Measurements from ENCODE around the gene TIGD3. TPM values are rescaled to one million over a fixed set of nuclear protein-coding genes. Genes with fewer than 3 reads are reported as not detected.

TIGD3 gene
- total and polyA plus RNA-seq, 7 experiments from 2014 or later, result 0.39 to 2.0 (median 1.1) TPM

DNA sequence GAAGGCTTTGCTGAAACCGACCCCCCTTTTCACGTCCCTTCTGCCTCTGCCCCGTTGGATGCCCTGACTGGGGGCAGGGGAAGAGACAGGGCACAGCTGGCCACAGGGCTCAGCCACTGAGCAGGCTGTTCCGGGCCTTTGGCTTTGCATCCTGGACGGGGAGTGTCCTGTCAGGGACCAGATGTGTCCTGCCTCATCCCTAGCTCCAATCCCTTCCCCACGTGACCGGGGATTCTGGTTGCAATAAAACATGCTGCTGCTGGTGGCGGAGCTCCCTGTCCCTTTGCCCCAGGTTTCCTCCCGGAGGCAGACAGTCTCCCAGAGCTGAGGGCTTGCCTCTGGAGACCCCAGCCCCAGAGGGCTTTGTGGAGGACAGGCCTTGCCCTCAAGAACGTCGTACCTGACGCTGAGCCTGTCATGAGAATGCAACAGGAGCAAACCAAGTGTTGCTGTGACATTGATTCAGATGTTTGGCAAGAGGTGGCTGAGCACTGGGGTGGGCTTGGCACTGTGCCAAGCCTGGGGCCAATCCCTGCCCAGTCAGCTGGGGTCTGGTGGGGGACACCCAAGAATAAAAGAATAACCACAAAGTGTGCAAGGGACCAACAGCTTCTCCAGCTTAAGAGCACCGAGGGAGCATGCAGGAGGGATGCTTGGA is 32.6 kb upstream of the TIGD3 start:
- no peaks in the 10 kb centered on the region for H3K27me3 ChIP-seq (ENCODE audit: control insufficient read depth in 2 of 2, insufficient read depth in 2 of 2, low read length in 2 of 2)
- no peak overlapping the region for H3K27ac ChIP-seq (ENCODE audit: low read depth, low read length)
- H3K9me3 ChIP-seq (ENCODE audit: control insufficient read depth in 2 of 3, low read length in 3 of 3), result no peaks in the 10 kb centered on the region
- Mint-ChIP-seq H3K36me3 (no peaks in the 10 kb centered on the region), H3K4me1 (no peaks in the 10 kb centered on the region), H3K4me3 (no peak overlapping the region), H3K27me3 (peaks cover 0 to 5% (median 2%) of the 10 kb centered on the region in 5 donors), H3K9me3 (no peaks in the 10 kb centered on the region), H3K27ac (peak overlapping the region in 1 of 9 donors; percentile 12)
- intact Hi-C loops (cut with micrococcal nuclease), result no loop called here
- DNase-seq (no peak), ATAC-seq (no peak)
- POLR2A ChIA-PET, result interaction anchor here (0.9 kb wide), 1 partner anchor 11 kb away, joined by 3 read pairs; the partner anchor contains the start of gene DPF2
- CTCF ChIA-PET, result interaction anchor here (0.9 kb wide), 1 partner anchor 9 kb away, joined by 6 read pairs; no protein-coding TSS in a partner anchor
- no peak overlapping the region for H3K4me3 ChIP-seq (ENCODE audit: low read length)
- no peaks in the 10 kb centered on the region for H3K36me3 ChIP-seq (ENCODE audit: control insufficient read depth in 2 of 3, insufficient read depth in 3 of 3, low read length in 3 of 3)
- no peaks in the 10 kb centered on the region for H3K4me1 ChIP-seq (ENCODE audit: control insufficient read depth in 2 of 2, insufficient read depth in 2 of 2, low read length in 2 of 2)

- no peak for ATAC-seq
- no peaks in the 10 kb centered on the region for H3K4me1 ChIP-seq (ENCODE audit: control insufficient read depth in 2 of 2, insufficient read depth in 2 of 2, low read length in 2 of 2)
- POLR2A ChIA-PET, result interaction anchor here (1.1 to 1.2 kb wide), 2 partner anchors 8 to 9 kb away, joined by 3 read pairs; partner anchors contain the start of gene DPF2
- Mint-ChIP-seq H3K4me1 (no peaks in the 10 kb centered on the region), H3K36me3 (no peaks in the 10 kb centered on the region), H3K27ac (no peak overlapping the region), H3K4me3 (no peak overlapping the region), H3K27me3 (peaks cover 0 to 5% (median 2%) of the 10 kb centered on the region in 5 donors), H3K9me3 (no peaks in the 10 kb centered on the region)
- intact Hi-C loops (cut with micrococcal nuclease), result no loop called here
- H3K27ac ChIP-seq (ENCODE audit: low read depth, low read length), result no peak overlapping the region
- no peak overlapping the region for H3K4me3 ChIP-seq (ENCODE audit: low read length)
- CTCF ChIA-PET, result interaction anchor here (0.6 kb wide), 1 partner anchor 48 kb away, joined by 7 read pairs; no protein-coding TSS in a partner anchor
- H3K36me3 ChIP-seq (ENCODE audit: control insufficient read depth in 2 of 3, insufficient read depth in 3 of 3, low read length in 3 of 3), result no peaks in the 10 kb centered on the region
- no peak for DNase-seq
- no peaks in the 10 kb centered on the region for H3K9me3 ChIP-seq (ENCODE audit: control insufficient read depth in 2 of 3, low read length in 3 of 3)
- no peaks in the 10 kb centered on the region for H3K27me3 ChIP-seq (ENCODE audit: control insufficient read depth in 2 of 2, insufficient read depth in 2 of 2, low read length in 2 of 2)
Measured at GRCh38 chr11:65323813-65324212, 30.7 kb upstream of the TIGD3 start.

GRCh38 chr11:65325435-65325834 is 29.1 kb upstream of the TIGD3 start:
- H3K9me3 Mint-ChIP-seq, result no peaks in the 10 kb centered on the region
- Histone ChIP-seq H3K27me3 (ENCODE audit: control insufficient read depth in 2 of 2, insufficient read depth in 2 of 2, low read length in 2 of 2) (no peaks in the 10 kb centered on the region), H3K27ac (ENCODE audit: low read depth, low read length) (no peak overlapping the region), H3K9me3 (ENCODE audit: control insufficient read depth in 2 of 3, low read length in 3 of 3) (no peaks in the 10 kb centered on the region), H3K36me3 (ENCODE audit: control insufficient read depth in 2 of 3, insufficient read depth in 3 of 3, low read length in 3 of 3) (no peaks in the 10 kb centered on the region), H3K4me3 (ENCODE audit: low read length) (no peak overlapping the region), H3K4me1 (ENCODE audit: control insufficient read depth in 2 of 2, insufficient read depth in 2 of 2, low read length in 2 of 2) (peaks cover 0 to 6% of the 10 kb centered on the region in 2 donors)
- no peak for ATAC-seq
- H3K27ac Mint-ChIP-seq, result no peak overlapping the region
- peaks cover 0 to 5% (median 2%) of the 10 kb centered on the region in 5 donors for H3K27me3 Mint-ChIP-seq
- H3K4me3 Mint-ChIP-seq, result no peak overlapping the region
- no peak for DNase-seq
- no peaks in the 10 kb centered on the region for H3K36me3 Mint-ChIP-seq
- CTCF ChIA-PET, result interaction anchor here (0.6 to 6.4 kb wide), 3 partner anchors 10 to 150 kb away, joined by 3 to 44 read pairs (median 6); partner anchors contain the start of gene CDC42EP2
- POLR2A ChIA-PET, result interaction anchor here (1.0 to 1.2 kb wide), 2 partner anchors 8 to 64 kb away, joined by 3 read pairs; partner anchors contain the start of genes DPF2 and POLA2
- intact Hi-C loops (cut with micrococcal nuclease), result no loop called here
- peaks cover 0 to 10% (median 7%) of the 10 kb centered on the region in 7 donors for H3K4me1 Mint-ChIP-seq

GRCh38 chr11:65327021-65327420 is 27.5 kb upstream of the TIGD3 start:
- Mint-ChIP-seq H3K4me3 (no peak overlapping the region), H3K4me1 (peaks cover 0 to 10% (median 7%) of the 10 kb centered on the region in 7 donors), H3K27ac (no peak overlapping the region), H3K9me3 (no peaks in the 10 kb centered on the region), H3K27me3 (peaks cover 0 to 5% (median 2%) of the 10 kb centered on the region in 5 donors), H3K36me3 (no peaks in the 10 kb centered on the region)
- CTCF ChIA-PET, result interaction anchor here (1.2 to 6.4 kb wide), 2 partner anchors 11 to 101 kb away, joined by 3 to 44 read pairs; partner anchors contain the start of gene CDC42EP2
- peaks cover 0 to 6% of the 10 kb centered on the region in 2 donors for H3K4me1 ChIP-seq (ENCODE audit: control insufficient read depth in 2 of 2, insufficient read depth in 2 of 2, low read length in 2 of 2)
- H3K9me3 ChIP-seq (ENCODE audit: control insufficient read depth in 2 of 3, low read length in 3 of 3), result no peaks in the 10 kb centered on the region
- POLR2A ChIA-PET, result interaction anchor here (1.2 kb wide), 1 partner anchor 11 kb away, joined by 4 read pairs; no protein-coding TSS in a partner anchor
- H3K27ac ChIP-seq (ENCODE audit: low read depth, low read length), result no peak overlapping the region
- intact Hi-C loops (cut with micrococcal nuclease), result no loop called here
- ATAC-seq (no peak), DNase-seq (no peak)
- H3K27me3 ChIP-seq (ENCODE audit: control insufficient read depth in 2 of 2, insufficient read depth in 2 of 2, low read length in 2 of 2), result no peaks in the 10 kb centered on the region
- H3K4me3 ChIP-seq (ENCODE audit: low read length), result no peak overlapping the region
- no peaks in the 10 kb centered on the region for H3K36me3 ChIP-seq (ENCODE audit: control insufficient read depth in 2 of 3, insufficient read depth in 3 of 3, low read length in 3 of 3)

DNA sequence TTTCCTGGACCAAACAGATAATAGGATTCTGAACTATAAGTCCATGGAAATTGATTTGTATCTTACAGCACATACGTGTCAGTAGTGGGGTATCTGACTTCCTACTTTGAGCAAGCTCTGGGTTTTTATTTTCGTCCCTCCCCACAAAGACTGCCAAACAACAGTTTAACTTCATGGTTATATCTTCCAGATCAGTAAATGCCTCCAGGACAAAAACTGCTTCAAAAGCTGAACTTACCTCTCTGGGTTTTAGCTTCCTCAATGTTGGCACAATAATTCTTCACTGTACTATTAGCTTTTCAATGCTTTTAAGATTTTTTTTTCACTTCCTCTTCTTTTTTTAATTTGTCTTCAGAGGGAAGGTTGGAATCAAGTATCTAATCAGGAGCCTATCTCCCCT is 25.1 kb upstream of the TIGD3 start:
- intact Hi-C loops (cut with micrococcal nuclease), result loop anchor here in 1 of 2 donors (1.0 kb wide), 1 partner anchor 104 kb away; no protein-coding TSS in a partner anchor
- H3K36me3 Mint-ChIP-seq, result peaks cover 0 to 4% (median 0%) of the 10 kb centered on the region in 5 donors
- H3K4me3 ChIP-seq (ENCODE audit: low read length), result no peak overlapping the region
- peaks cover 0 to 4% (median 0%) of the 10 kb centered on the region in 3 experiments for H3K36me3 ChIP-seq (ENCODE audit: control insufficient read depth in 2 of 3, insufficient read depth in 3 of 3, low read length in 3 of 3)
- peak overlapping the region in 3 of 10 donors; percentile 26 to 52 (median 51) for H3K4me3 Mint-ChIP-seq
- H3K27ac ChIP-seq (ENCODE audit: low read depth, low read length), result no peak overlapping the region
- H3K9me3 Mint-ChIP-seq, result peaks cover 0 to 2% (median 0%) of the 10 kb centered on the region in 11 donors
- H3K27me3 ChIP-seq (ENCODE audit: control insufficient read depth in 2 of 2, insufficient read depth in 2 of 2, low read length in 2 of 2), result no peaks in the 10 kb centered on the region
- ATAC-seq, result no peak
- H3K4me1 ChIP-seq (ENCODE audit: control insufficient read depth in 2 of 2, insufficient read depth in 2 of 2, low read length in 2 of 2), result peaks cover 2 to 9% of the 10 kb centered on the region in 2 donors
- ChIA-PET CTCF (interaction anchor here (0.5 to 6.4 kb wide), 22 partner anchors 9 to 809 kb away, joined by 3 to 44 read pairs (median 4); partner anchors contain the start of genes CDC42EP2 and PCNX3), POLR2A (interaction anchor here (0.6 to 1.7 kb wide), 10 partner anchors 12 to 598 kb away, joined by 3 to 7 read pairs (median 3); partner anchors contain the start of genes MALAT1 and PCNX3)
- no peak for DNase-seq
- H3K27ac Mint-ChIP-seq, result peak overlapping the region in 6 of 9 donors; percentile 32 to 81 (median 51)
- H3K4me1 Mint-ChIP-seq, result peaks cover 2 to 17% (median 12%) of the 10 kb centered on the region in 7 donors
- H3K9me3 ChIP-seq (ENCODE audit: control insufficient read depth in 2 of 3, low read length in 3 of 3), result no peaks in the 10 kb centered on the region
- peaks cover 0 to 5% (median 0%) of the 10 kb centered on the region in 5 donors for H3K27me3 Mint-ChIP-seq

DNA sequence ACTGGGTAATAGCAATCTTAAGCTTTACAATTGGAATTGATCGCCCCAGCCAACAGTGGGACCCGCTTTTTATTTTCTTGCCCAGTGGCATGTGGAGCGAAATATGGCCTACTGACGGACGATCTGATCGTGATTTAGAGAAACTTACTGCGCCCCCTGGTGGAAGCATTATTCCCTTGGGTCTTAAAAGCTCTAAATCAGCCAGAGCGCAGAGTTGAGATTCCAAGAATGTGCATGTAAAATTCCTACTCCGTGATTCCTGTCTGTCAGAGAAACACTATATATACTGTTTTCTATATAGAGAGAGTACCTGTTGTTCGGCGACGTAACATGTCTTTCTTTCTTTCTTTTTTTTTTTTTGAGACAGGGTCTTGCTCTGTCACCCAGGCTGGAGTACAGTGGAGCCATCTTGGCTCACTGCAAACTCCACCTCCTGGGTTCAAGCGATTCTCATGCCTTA is 24.6 kb upstream of the TIGD3 start:
- Histone ChIP-seq H3K27ac (ENCODE audit: low read depth, low read length) (no peak overlapping the region), H3K36me3 (ENCODE audit: control insufficient read depth in 2 of 3, insufficient read depth in 3 of 3, low read length in 3 of 3) (peaks cover 0 to 4% (median 0%) of the 10 kb centered on the region in 3 experiments), H3K4me3 (ENCODE audit: low read length) (no peak overlapping the region), H3K4me1 (ENCODE audit: control insufficient read depth in 2 of 2, insufficient read depth in 2 of 2, low read length in 2 of 2) (peaks cover 7 to 14% of the 10 kb centered on the region in 2 donors), H3K27me3 (ENCODE audit: control insufficient read depth in 2 of 2, insufficient read depth in 2 of 2, low read length in 2 of 2) (no peaks in the 10 kb centered on the region), H3K9me3 (ENCODE audit: control insufficient read depth in 2 of 3, low read length in 3 of 3) (no peaks in the 10 kb centered on the region)
- peak; percentile 52 for ATAC-seq
- Mint-ChIP-seq H3K36me3 (peaks cover 0 to 5% (median 0%) of the 10 kb centered on the region in 5 donors), H3K4me1 (peaks cover 7 to 22% (median 17%) of the 10 kb centered on the region in 7 donors), H3K27me3 (peaks cover 0 to 5% (median 0%) of the 10 kb centered on the region in 5 donors), H3K27ac (peak overlapping the region in 6 of 9 donors; percentile 32 to 81 (median 51)), H3K4me3 (peak overlapping the region in 3 of 10 donors; percentile 26 to 52 (median 51)), H3K9me3 (peaks cover 0 to 2% (median 0%) of the 10 kb centered on the region in 11 donors)
- intact Hi-C loops (cut with micrococcal nuclease), result loop anchor here (1.0 to 2.0 kb wide), 6 partner anchors 15 to 126 kb away; partner anchors contain the start of gene POLA2 (in 1 of the 2)
- DNase-seq, result peak; percentile 51 to 79 (median 75)
- ChIA-PET POLR2A (interaction anchor here (0.6 to 1.7 kb wide), 8 partner anchors 12 to 598 kb away, joined by 3 to 7 read pairs (median 4); partner anchors contain the start of gene MALAT1), CTCF (interaction anchor here (0.6 to 6.4 kb wide), 20 partner anchors 8 to 513 kb away, joined by 3 to 44 read pairs (median 4); partner anchors contain the start of genes CDC42EP2 and PCNX3)
